Measurements from ENCODE around the gene CAPN13.

Gene CAPN13

GRCh38 chr2:30689496-30690125 is 117.6 kb downstream of the CAPN13 start:
- Histone ChIP-seq H3K4me2 (ENCODE audit: low read depth, low read length) (no peak overlapping the region), H3K36me3 (replicated peaks; ENCODE audit: insufficient read depth, low read length) (no peaks in the 10 kb centered on the region), H3K79me2 (ENCODE audit: low read length) (no peaks in the 10 kb centered on the region), H3K9me2 (replicated peaks; ENCODE audit: insufficient read depth, low read length) (no peaks in the 10 kb centered on the region), H4K20me1 (ENCODE audit: insufficient read depth, low read length) (no peaks in the 10 kb centered on the region), H3K9me3 (replicated peaks; ENCODE audit: insufficient read depth, low read length) (no peaks in the 10 kb centered on the region), H3K27ac (ENCODE audit: low read length) (no peak overlapping the region), H3K4me3 (ENCODE audit: low read length) (no peak overlapping the region), H3K4me1 (ENCODE audit: low read length) (no peaks in the 10 kb centered on the region), H2AFZ (ENCODE audit: low read length) (no peak overlapping the region), H3F3A (ENCODE audit: insufficient read depth, low read length) (no peaks in the 10 kb centered on the region), H3K9ac (ENCODE audit: low read length) (no peak overlapping the region), H3K27me3 (replicated peaks; ENCODE audit: insufficient read depth, low read length) (no peaks in the 10 kb centered on the region)
- DNase-seq, result no peak
- no peak for TF ChIP-seq EZH2 (optimal IDR thresholded peaks at IDR 0.05; ENCODE audit: low read depth, low read length)

DNA sequence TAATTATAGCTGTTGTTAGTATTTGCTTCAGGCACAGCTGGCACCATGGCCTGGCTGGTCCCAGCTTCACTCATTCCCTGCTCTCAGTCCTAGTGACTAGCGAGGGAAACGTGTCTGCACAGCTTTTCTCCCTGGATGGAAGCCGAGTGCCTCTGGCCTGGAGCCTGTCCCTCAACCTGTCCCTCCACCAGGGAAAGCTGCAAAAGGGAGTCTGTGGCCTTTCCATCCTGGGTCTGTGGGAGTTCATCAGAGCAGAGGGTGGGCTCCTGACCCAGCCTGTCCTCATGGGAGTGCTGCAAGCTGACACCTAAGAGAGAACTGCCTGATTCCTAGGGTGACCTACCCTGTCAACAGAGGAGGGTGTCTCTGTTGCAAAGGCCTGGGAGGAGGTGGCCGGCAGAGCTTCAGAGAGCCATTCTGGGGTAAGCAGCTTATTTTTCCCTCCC is 118.3 kb downstream of the CAPN13 start:
- H2AFZ ChIP-seq (ENCODE audit: low read length), result no peak overlapping the region

DNA sequence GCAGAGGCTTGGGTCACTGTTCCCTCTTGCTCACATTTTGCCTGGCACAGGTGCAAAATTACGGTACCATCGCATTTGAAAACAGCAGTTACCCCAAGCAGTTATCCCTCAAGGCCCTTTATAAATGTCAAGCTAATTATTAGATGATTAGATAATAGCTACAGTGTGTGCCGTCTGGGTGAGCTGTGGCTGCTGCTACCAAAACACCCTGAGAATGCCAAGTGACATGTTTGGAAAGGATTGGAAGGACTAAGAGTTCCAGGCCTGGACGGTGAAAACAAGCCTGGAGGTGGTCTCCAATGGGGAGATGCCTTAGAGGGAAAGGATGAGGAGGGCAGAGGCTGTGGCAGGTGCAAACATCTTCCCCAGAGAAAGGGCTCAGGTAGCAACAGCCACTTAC is 120.6 kb downstream of the CAPN13 start:
- Histone ChIP-seq H3K4me3 (ENCODE audit: low read length) (no peak overlapping the region), H3K27me3 (replicated peaks; ENCODE audit: insufficient read depth, low read length) (no peaks in the 10 kb centered on the region), H3K27ac (ENCODE audit: low read length) (no peak overlapping the region), H3K36me3 (replicated peaks; ENCODE audit: insufficient read depth, low read length) (no peaks in the 10 kb centered on the region), H3F3A (ENCODE audit: insufficient read depth, low read length) (no peaks in the 10 kb centered on the region), H3K9me3 (replicated peaks; ENCODE audit: insufficient read depth, low read length) (no peaks in the 10 kb centered on the region), H3K4me1 (ENCODE audit: low read length) (no peaks in the 10 kb centered on the region), H2AFZ (ENCODE audit: low read length) (no peak overlapping the region), H3K9ac (ENCODE audit: low read length) (no peak overlapping the region), H3K79me2 (ENCODE audit: low read length) (no peaks in the 10 kb centered on the region), H3K4me2 (ENCODE audit: low read depth, low read length) (no peak overlapping the region), H4K20me1 (ENCODE audit: insufficient read depth, low read length) (no peaks in the 10 kb centered on the region), H3K9me2 (replicated peaks; ENCODE audit: insufficient read depth, low read length) (no peaks in the 10 kb centered on the region)
- no peak for DNase-seq
- TF ChIP-seq EZH2 (optimal IDR thresholded peaks at IDR 0.05; ENCODE audit: low read depth, low read length) (no peak), EZH2phosphoT487 (IDR thresholded peaks at IDR 0.05; ENCODE audit: low read length) (no peak)
- TF ChIP-seq, protein P1, sequence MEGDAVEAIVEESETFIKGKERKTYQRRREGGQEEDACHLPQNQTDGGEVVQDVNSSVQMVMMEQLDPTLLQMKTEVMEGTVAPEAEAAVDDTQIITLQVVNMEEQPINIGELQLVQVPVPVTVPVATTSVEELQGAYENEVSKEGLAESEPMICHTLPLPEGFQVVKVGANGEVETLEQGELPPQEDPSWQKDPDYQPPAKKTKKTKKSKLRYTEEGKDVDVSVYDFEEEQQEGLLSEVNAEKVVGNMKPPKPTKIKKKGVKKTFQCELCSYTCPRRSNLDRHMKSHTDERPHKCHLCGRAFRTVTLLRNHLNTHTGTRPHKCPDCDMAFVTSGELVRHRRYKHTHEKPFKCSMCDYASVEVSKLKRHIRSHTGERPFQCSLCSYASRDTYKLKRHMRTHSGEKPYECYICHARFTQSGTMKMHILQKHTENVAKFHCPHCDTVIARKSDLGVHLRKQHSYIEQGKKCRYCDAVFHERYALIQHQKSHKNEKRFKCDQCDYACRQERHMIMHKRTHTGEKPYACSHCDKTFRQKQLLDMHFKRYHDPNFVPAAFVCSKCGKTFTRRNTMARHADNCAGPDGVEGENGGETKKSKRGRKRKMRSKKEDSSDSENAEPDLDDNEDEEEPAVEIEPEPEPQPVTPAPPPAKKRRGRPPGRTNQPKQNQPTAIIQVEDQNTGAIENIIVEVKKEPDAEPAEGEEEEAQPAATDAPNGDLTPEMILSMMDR (IDR thresholded peaks at IDR 0.05; ENCODE audit: low read length), result no peak

More for the DNA sequence above, 118.3 kb downstream of the CAPN13 start:
- H3K27me3 ChIP-seq (replicated peaks; ENCODE audit: insufficient read depth, low read length), result no peaks in the 10 kb centered on the region
- no peaks in the 10 kb centered on the region for H3K9me3 ChIP-seq (replicated peaks; ENCODE audit: insufficient read depth, low read length)
- no peak for DNase-seq
- H4K20me1 ChIP-seq (ENCODE audit: insufficient read depth, low read length), result no peaks in the 10 kb centered on the region
- H3K9ac ChIP-seq (ENCODE audit: low read length), result no peak overlapping the region
- no peak overlapping the region for H3K4me3 ChIP-seq (ENCODE audit: low read length)
- no peak overlapping the region for H3K4me2 ChIP-seq (ENCODE audit: low read depth, low read length)
- no peak for TF ChIP-seq EZH2phosphoT487 (IDR thresholded peaks at IDR 0.05; ENCODE audit: low read length)
- TF ChIP-seq, protein P1 (IDR thresholded peaks at IDR 0.05; ENCODE audit: low read length), result no peak
- no peak for TF ChIP-seq EZH2 (optimal IDR thresholded peaks at IDR 0.05; ENCODE audit: low read depth, low read length)
- H3K36me3 ChIP-seq (replicated peaks; ENCODE audit: insufficient read depth, low read length), result no peaks in the 10 kb centered on the region
- H3K27ac ChIP-seq (ENCODE audit: low read length), result no peak overlapping the region
- H3K9me2 ChIP-seq (replicated peaks; ENCODE audit: insufficient read depth, low read length), result no peaks in the 10 kb centered on the region
- H3K4me1 ChIP-seq (ENCODE audit: low read length), result no peaks in the 10 kb centered on the region
- no peaks in the 10 kb centered on the region for H3K79me2 ChIP-seq (ENCODE audit: low read length)
- H3F3A ChIP-seq (ENCODE audit: insufficient read depth, low read length), result no peaks in the 10 kb centered on the region

- no peaks in the 10 kb centered on the region for H3K9me3 ChIP-seq (replicated peaks; ENCODE audit: insufficient read depth, low read length)
- no peaks in the 10 kb centered on the region for H3F3A ChIP-seq (ENCODE audit: insufficient read depth, low read length)
- no peak overlapping the region for H2AFZ ChIP-seq (ENCODE audit: low read length)
- H3K4me3 ChIP-seq (ENCODE audit: low read length), result no peak overlapping the region
- H3K9ac ChIP-seq (ENCODE audit: low read length), result no peak overlapping the region
- no peak overlapping the region for H3K4me2 ChIP-seq (ENCODE audit: low read depth, low read length)
- no peaks in the 10 kb centered on the region for H4K20me1 ChIP-seq (ENCODE audit: insufficient read depth, low read length)
- TF ChIP-seq, protein P1 (IDR thresholded peaks at IDR 0.05; ENCODE audit: low read length), result peak; percentile 14; the same call in 1 of the 2 replicates
- no peak for TF ChIP-seq EZH2 (optimal IDR thresholded peaks at IDR 0.05; ENCODE audit: low read depth, low read length)
- no peak for TF ChIP-seq EZH2phosphoT487 (IDR thresholded peaks at IDR 0.05; ENCODE audit: low read length)
- H3K36me3 ChIP-seq (replicated peaks; ENCODE audit: insufficient read depth, low read length), result no peaks in the 10 kb centered on the region
- no peaks in the 10 kb centered on the region for H3K4me1 ChIP-seq (ENCODE audit: low read length)
- no peak overlapping the region for H3K27ac ChIP-seq (ENCODE audit: low read length)
- no peaks in the 10 kb centered on the region for H3K9me2 ChIP-seq (replicated peaks; ENCODE audit: insufficient read depth, low read length)
- no peaks in the 10 kb centered on the region for H3K27me3 ChIP-seq (replicated peaks; ENCODE audit: insufficient read depth, low read length)
- no peak for DNase-seq
- H3K79me2 ChIP-seq (ENCODE audit: low read length), result no peaks in the 10 kb centered on the region
Measured at GRCh38 chr2:30686000-30686399, 121.2 kb downstream of the CAPN13 start.
